ENCODE data around the gene CBX2. TPM values are rescaled to one million over a fixed set of nuclear protein-coding genes. Genes with fewer than 3 reads are reported as not detected.
A peak's percentile ranks its signal among the peaks of the same experiment; 100 is the strongest.

Gene CBX2
- total RNA-seq, 1 experiment from 2014 or later = 79.4 TPM

- Mint-ChIP-seq H3K9me3 (peaks cover 0 to 3% of the 10 kb centered on the region in 2 experiments; a peak in 1 of 5 replicates), H3K27me3 (ENCODE audit: low read depth) (peaks cover 96% of the 10 kb centered on the region), H3K36me3 (ENCODE audit: insufficient read depth in 1 of 3, low read depth in 3 of 3) (peaks cover 0 to 1% (median 0%) of the 10 kb centered on the region in 3 experiments; a peak in 3 of 7 replicates), H3K4me3 (peak overlapping the region in 1 of 2 experiments; percentile 38; a peak in 1 of 5 replicates), H3K4me1 (peaks cover 30 to 59% of the 10 kb centered on the region in 2 experiments), H3K27ac (no peak overlapping the region)
- no peak overlapping the region for H3T11ph ChIP-seq (ENCODE audit: low read length)
- peaks cover 73% of the 10 kb centered on the region for H3K27me3 ChIP-seq (ENCODE audit: insufficient read depth, low read length)
- no peak overlapping the region for H3K14ac ChIP-seq (ENCODE audit: insufficient read depth, low read length)
- no peak overlapping the region for H3K56ac ChIP-seq (ENCODE audit: insufficient read length, low read depth, low read length)
- H3K9me3 ChIP-seq (ENCODE audit: control insufficient read depth, low read depth, low read length) = no peaks in the 10 kb centered on the region
- no peak overlapping the region for H2AFZ ChIP-seq (ENCODE audit: low read length)
- H4K5ac ChIP-seq (ENCODE audit: insufficient read length, low read depth, low read length) = no peak overlapping the region
- H3K79me2 ChIP-seq (ENCODE audit: insufficient read depth, low read length) = no peaks in the 10 kb centered on the region
- no peak overlapping the region for H2BK20ac ChIP-seq (ENCODE audit: low read depth, low read length, poor library complexity, severe bottlenecking)
- no peak overlapping the region for H2BK5ac ChIP-seq (ENCODE audit: insufficient read length, low read length)
- no CpG with 5 or more reads among the region's 26 CpGs for WGBS (ENCODE audit: extremely low coverage, insufficient read length, low lambda C conversion rate)
- H3K18ac ChIP-seq (ENCODE audit: insufficient read length, low read depth, low read length) = no peak overlapping the region
- no peak overlapping the region for H4K8ac ChIP-seq (replicated peaks; ENCODE audit: insufficient read length, low read depth, low read length)
- H2BK12ac ChIP-seq (ENCODE audit: insufficient read length, low read depth, low read length) = no peak overlapping the region
- H2BK120ac ChIP-seq (ENCODE audit: low read depth, low read length, poor library complexity, severe bottlenecking) = no peak overlapping the region
- no peak for DNase-seq
- H3K23me2 ChIP-seq (ENCODE audit: insufficient read length, low read depth, low read length, poor library complexity, severe bottlenecking) = peaks cover 11% of the 10 kb centered on the region
- no peak overlapping the region for H3K23ac ChIP-seq (ENCODE audit: insufficient read length, low read depth, low read length)
- H3K4ac ChIP-seq (ENCODE audit: low read depth, low read length) = no peak overlapping the region
- no peak overlapping the region for H2AK5ac ChIP-seq (ENCODE audit: insufficient read length, low read length)
- no peak for TF ChIP-seq CTCF (conservative IDR thresholded peaks at IDR 0.05)
- no peak overlapping the region for H3K9ac ChIP-seq (ENCODE audit: extremely low read depth, insufficient read length, low read length)
- peaks cover 2% of the 10 kb centered on the region for H4K20me1 ChIP-seq (ENCODE audit: control insufficient read depth, insufficient read depth, insufficient read length)
- H3K4me2 ChIP-seq (ENCODE audit: insufficient read depth, insufficient read length, low read length) = no peak overlapping the region
- no peak overlapping the region for H4K91ac ChIP-seq (ENCODE audit: insufficient read length, low read depth, low read length)
- H3K79me1 ChIP-seq (ENCODE audit: insufficient read depth, low read depth, low read length, poor library complexity, severe bottlenecking) = no peaks in the 10 kb centered on the region
- no peak overlapping the region for H3K27ac ChIP-seq (ENCODE audit: insufficient read length, low read depth, low read length)
- no peak overlapping the region for H2BK15ac ChIP-seq (ENCODE audit: low read depth, low read length)
- H3K4me1 ChIP-seq (ENCODE audit: insufficient read depth, low read length) = peaks cover 8% of the 10 kb centered on the region
Measured at GRCh38 chr17:79791735-79792161, 13.8 kb downstream of the CBX2 start.
